GM10847 (cell line): ENCODE data around the gene LILRB3.

Experiments
- POLR2A ChIP-seq: IDR thresholded peaks from 2 replicates; pipeline ENCODE4 v1.6.1; 2011; ENCODE audit not compliant: insufficient read length; ENCODE audit errors: extremely low read depth

The LILRB3 gene

GRCh38 chr19:54172471-54173358 is 50.1 kb downstream of the LILRB3 start, which contains the start of gene TMC4:
Gene TMC4, minus strand, starts transcription at chr19:54173160. Its CDS starts 43 bp downstream, at chr19:54173117.
- TF ChIP-seq POLR2A: no peak

GRCh38 chr19:54169149-54169740 is 53.6 kb downstream of the LILRB3 start:
- no peak for TF ChIP-seq POLR2A

GRCh38 chr19:54168174-54168917 is 54.5 kb downstream of the LILRB3 start:
- no peak for TF ChIP-seq POLR2A
